Calu3 (cell line): ENCODE measurements around the gene KIRREL3. TPM values are rescaled to one million over a fixed set of nuclear protein-coding genes. Genes with fewer than 3 reads are reported as not detected.

Source experiments
- BruUV-seq: library from RNA; stranded (reverse); fragments of 400-500 nt; replicated peaks from 2 replicates; lab custom pipeline; 2021; lab: Mats Ljungman, UMichigan
- CTCF ChIA-PET: fragments of 300-600 bp; sonication (Branson Sonifier 250); formaldehyde crosslinking; loops from one replicate; lab custom pipeline; 2022; ENCODE audit warnings: antibody characterized with exemption; lab: Charles Lee
- DNase-seq: peaks from one replicate; pipeline ENCODE4 v3.0.0; 2022
- H3K27ac Mint-ChIP-seq: one replicate; pipeline ENCODE4 v1.8.0; 2022; ENCODE audit warnings: mixed read lengths; ENCODE audit not compliant: unreplicated experiment
- H3K27me3 Mint-ChIP-seq: one replicate; pipeline ENCODE4 v1.8.0; 2022; ENCODE audit warnings: mixed read lengths; ENCODE audit not compliant: unreplicated experiment
- H3K36me3 Mint-ChIP-seq: one replicate; pipeline ENCODE4 v1.8.0; 2022; ENCODE audit warnings: mild to moderate bottlenecking, moderate library complexity, mixed read lengths; ENCODE audit not compliant: insufficient read depth, unreplicated experiment
- H3K4me1 Mint-ChIP-seq: one replicate; pipeline ENCODE4 v1.8.0; 2022; ENCODE audit warnings: mild to moderate bottlenecking, low read depth, mixed read lengths; ENCODE audit not compliant: unreplicated experiment
- H3K4me3 Mint-ChIP-seq: one replicate; pipeline ENCODE4 v1.8.0; 2022; ENCODE audit warnings: mild to moderate bottlenecking, low read depth, moderate library complexity, mixed read lengths; ENCODE audit not compliant: unreplicated experiment
- H3K9me3 Mint-ChIP-seq: one replicate; pipeline ENCODE4 v1.8.0; 2022; ENCODE audit warnings: low read depth, mixed read lengths; ENCODE audit not compliant: unreplicated experiment
- CTCF ChIP-seq: fragments of 200-600 bp; IDR thresholded peaks from one replicate; pipeline ENCODE4 v1.8.0; 2022; ENCODE audit warnings: antibody characterized with exemption; ENCODE audit not compliant: unreplicated experiment
- intact Hi-C: fragments of 100-400 bp; cut with micrococcal nuclease; formaldehyde crosslinking; loops from one replicate; pipeline ENCODE4 v1.10.0; 2022; ENCODE audit not compliant: unreplicated experiment
- total RNA-seq: library from RNA; stranded (reverse); gene quantifications from 2 replicates; pipeline ENCODE4 v1.2.3, GENCODE V29; 2022

The KIRREL3 gene
- total RNA-seq, 1 experiment from 2014 or later, result 0.26 TPM

- no peaks in the 10 kb centered on the region for H3K36me3 Mint-ChIP-seq
- no TSS peak for BruUV-seq
- TF ChIP-seq CTCF, result no peak
- H3K27ac Mint-ChIP-seq, result no peak overlapping the region
- H3K27me3 Mint-ChIP-seq, result no peaks in the 10 kb centered on the region
- H3K4me3 Mint-ChIP-seq, result no peak overlapping the region
- no peak for DNase-seq
- no peaks in the 10 kb centered on the region for H3K9me3 Mint-ChIP-seq
- intact Hi-C loops, result no loop called here
- peaks cover 11% of the 10 kb centered on the region for H3K4me1 Mint-ChIP-seq
- CTCF ChIA-PET, result no interaction called here
Observed at GRCh38 chr11:126476977-126477376, 523.6 kb downstream of the KIRREL3 start.

GRCh38 chr11:126476266-126476924 is 524.2 kb downstream of the KIRREL3 start:
- intact Hi-C loops, result no loop called here
- Mint-ChIP-seq H3K27me3 (no peaks in the 10 kb centered on the region), H3K4me3 (no peak overlapping the region), H3K9me3 (no peaks in the 10 kb centered on the region), H3K36me3 (no peaks in the 10 kb centered on the region), H3K4me1 (peaks cover 11% of the 10 kb centered on the region), H3K27ac (no peak overlapping the region)
- CTCF ChIA-PET, result no interaction called here
- no TSS peak for BruUV-seq
- DNase-seq, result no peak
- TF ChIP-seq CTCF, result no peak

- no peak for DNase-seq
- intact Hi-C loops, result no loop called here
- CTCF ChIA-PET, result no interaction called here
Observed at GRCh38 chr11:126475014-126475991, 525.3 kb downstream of the KIRREL3 start.

GRCh38 chr11:126474220-126474619 is 526.4 kb downstream of the KIRREL3 start:
- no peak for DNase-seq
- H3K27me3 Mint-ChIP-seq, result no peaks in the 10 kb centered on the region
- CTCF ChIA-PET, result no interaction called here
- H3K9me3 Mint-ChIP-seq, result no peaks in the 10 kb centered on the region
- H3K27ac Mint-ChIP-seq, result no peak overlapping the region
- no peak overlapping the region for H3K4me3 Mint-ChIP-seq
- TF ChIP-seq CTCF, result no peak
- intact Hi-C loops, result no loop called here
- BruUV-seq, result no TSS peak
- no peaks in the 10 kb centered on the region for H3K4me1 Mint-ChIP-seq
- no peaks in the 10 kb centered on the region for H3K36me3 Mint-ChIP-seq

More at GRCh38 chr11:126475014-126475991, 525.3 kb downstream of the KIRREL3 start:
- no peaks in the 10 kb centered on the region for H3K27me3 Mint-ChIP-seq
- no TSS peak for BruUV-seq
- no peak for TF ChIP-seq CTCF
- H3K4me1 Mint-ChIP-seq, result peaks cover 1% of the 10 kb centered on the region
- no peaks in the 10 kb centered on the region for H3K9me3 Mint-ChIP-seq
- H3K4me3 Mint-ChIP-seq, result no peak overlapping the region
- H3K27ac Mint-ChIP-seq, result no peak overlapping the region
- no peaks in the 10 kb centered on the region for H3K36me3 Mint-ChIP-seq
